C4-2B (cell line): ENCODE data around the gene MLXIPL.

Source experiments
- ZFX ChIP-seq: fragments of 450-650 bp; IDR thresholded peaks from 2 replicates; pipeline ENCODE4 v1.6.1; 2017
- TF ChIP-seq, protein P1 (sequence below): fragments of 450-650 bp; conservative IDR thresholded peaks from 2 replicates; pipeline ENCODE4 v1.5.1; 2017; ENCODE audit warnings: mild to moderate bottlenecking

DNA sequence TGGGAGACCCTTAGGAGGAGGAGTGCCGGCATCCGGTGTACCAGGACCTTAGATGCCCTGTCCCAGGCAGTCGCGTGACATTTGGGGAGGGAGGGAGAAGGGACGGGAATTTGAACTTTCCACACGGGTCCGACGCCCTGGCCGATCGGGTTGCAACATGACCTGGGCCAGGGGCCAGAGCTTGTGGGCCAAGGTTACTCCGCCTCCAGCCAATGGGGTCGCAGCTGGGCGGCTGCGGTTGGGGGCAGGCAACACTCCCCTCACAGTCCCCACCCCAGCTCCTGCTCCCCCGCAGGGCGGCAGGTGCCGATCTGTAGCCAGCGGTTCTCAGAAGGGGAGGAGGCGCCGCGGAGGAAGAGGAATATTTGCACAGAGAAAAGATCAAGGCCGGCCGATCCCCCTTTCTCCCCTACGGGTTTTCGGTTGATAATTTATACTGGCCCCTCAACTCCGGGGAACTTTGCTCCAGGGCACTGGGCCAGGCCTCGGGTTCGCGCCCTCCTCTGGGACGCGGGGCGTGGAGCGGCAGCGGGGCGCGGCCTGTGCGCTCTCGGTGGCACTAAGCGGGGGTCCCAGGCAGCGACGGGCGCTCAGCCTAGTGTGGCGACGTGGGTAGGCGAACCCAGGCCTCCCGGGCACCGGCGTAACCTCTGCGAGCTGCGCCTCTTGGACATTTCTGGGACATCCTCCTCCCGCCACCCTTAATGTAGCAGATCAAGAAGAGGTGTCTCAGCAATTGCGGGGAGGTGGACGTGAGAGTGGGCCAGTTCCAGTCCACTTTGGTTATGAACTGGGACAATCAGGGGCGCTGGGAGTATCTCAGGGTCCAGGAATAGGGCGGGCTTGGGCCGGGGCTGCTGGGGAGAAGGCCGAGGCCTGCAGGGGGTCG, 1.2 kb downstream of the MLXIPL start:
- TF ChIP-seq, protein P1, sequence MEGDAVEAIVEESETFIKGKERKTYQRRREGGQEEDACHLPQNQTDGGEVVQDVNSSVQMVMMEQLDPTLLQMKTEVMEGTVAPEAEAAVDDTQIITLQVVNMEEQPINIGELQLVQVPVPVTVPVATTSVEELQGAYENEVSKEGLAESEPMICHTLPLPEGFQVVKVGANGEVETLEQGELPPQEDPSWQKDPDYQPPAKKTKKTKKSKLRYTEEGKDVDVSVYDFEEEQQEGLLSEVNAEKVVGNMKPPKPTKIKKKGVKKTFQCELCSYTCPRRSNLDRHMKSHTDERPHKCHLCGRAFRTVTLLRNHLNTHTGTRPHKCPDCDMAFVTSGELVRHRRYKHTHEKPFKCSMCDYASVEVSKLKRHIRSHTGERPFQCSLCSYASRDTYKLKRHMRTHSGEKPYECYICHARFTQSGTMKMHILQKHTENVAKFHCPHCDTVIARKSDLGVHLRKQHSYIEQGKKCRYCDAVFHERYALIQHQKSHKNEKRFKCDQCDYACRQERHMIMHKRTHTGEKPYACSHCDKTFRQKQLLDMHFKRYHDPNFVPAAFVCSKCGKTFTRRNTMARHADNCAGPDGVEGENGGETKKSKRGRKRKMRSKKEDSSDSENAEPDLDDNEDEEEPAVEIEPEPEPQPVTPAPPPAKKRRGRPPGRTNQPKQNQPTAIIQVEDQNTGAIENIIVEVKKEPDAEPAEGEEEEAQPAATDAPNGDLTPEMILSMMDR: no peak
- no peak for TF ChIP-seq ZFX
